OCI-LY7 (cell line): ENCODE measurements around the gene MCM9. TPM values are rescaled to one million over a fixed set of nuclear protein-coding genes. Genes with fewer than 3 reads are reported as not detected.
"Not testable (repeated sequence)": the region's sequence is repeated elsewhere in the genome, so short reads cannot be mapped to it uniquely, and the experiment has no call there.

Experiments used
- BruUV-seq: library from RNA; stranded (reverse); fragments of 400-500 nt; replicated peaks from 2 replicates; lab custom pipeline; 2021; lab: Mats Ljungman, UMichigan
- CTCF ChIA-PET: fragments of 300-600 bp; sonication (Branson Sonifier 250); formaldehyde crosslinking; loops from one replicate; lab custom pipeline; 2022; ENCODE audit warnings: antibody characterized with exemption; ENCODE audit not compliant: unreplicated experiment; lab: Charles Lee
- POLR2A ChIA-PET: fragments of 300-600 bp; sonication (Branson Sonifier 250); formaldehyde crosslinking; loops from one replicate; lab custom pipeline; 2022; ENCODE audit warnings: antibody characterized with exemption; lab: Charles Lee
- DNase-seq: peaks from one replicate; pipeline ENCODE4 v3.0.0-alpha.2; 2015; ENCODE audit warnings: low spot score
- H2AFZ ChIP-seq: fragments of 200-600 bp; sonication (generic), shearing (Covaris generic); 2 replicates; pipeline ENCODE4 v1.6.1; 2014; ENCODE audit warnings: mild to moderate bottlenecking, antibody characterized with exemption, low read length, moderate library complexity
- H3K27ac ChIP-seq: fragments of 200-600 bp; sonication (generic); 2 replicates; pipeline ENCODE4 v1.5.1; 2014; ENCODE audit warnings: mixed run types, low read depth, mild to moderate bottlenecking, moderate library complexity, low read length, inconsistent platforms; ENCODE audit not compliant: poor library complexity, severe bottlenecking
- H3K36me3 ChIP-seq: fragments of 200-600 bp; sonication (generic); 2 replicates; pipeline ENCODE4 v1.6.1; 2014; ENCODE audit warnings: mild to moderate bottlenecking, antibody characterized with exemption, low read length, moderate library complexity, mixed read lengths; ENCODE audit not compliant: insufficient read depth
- H3K4me1 ChIP-seq: fragments of 200-600 bp; sonication (generic); 2 replicates; pipeline ENCODE4 v1.5.1; 2014; ENCODE audit warnings: mild to moderate bottlenecking, low read length; ENCODE audit not compliant: insufficient read depth, poor library complexity, severe bottlenecking
- H3K4me2 ChIP-seq: fragments of 200-600 bp; sonication (generic); 2 replicates; pipeline ENCODE4 v1.6.1; 2014; ENCODE audit warnings: mild to moderate bottlenecking, low read length
- H3K4me3 ChIP-seq: fragments of 200-600 bp; sonication (generic); 2 replicates; pipeline ENCODE4 v1.5.1; 2014; ENCODE audit warnings: mild to moderate bottlenecking, low read depth, low read length; ENCODE audit not compliant: poor library complexity, severe bottlenecking
- H3K79me2 ChIP-seq: fragments of 200-600 bp; sonication (generic); 2 replicates; pipeline ENCODE4 v1.6.1; 2016; ENCODE audit warnings: low read depth, mild to moderate bottlenecking, low read length, moderate library complexity, mixed read lengths; ENCODE audit not compliant: insufficient read depth
- H3K9me2 ChIP-seq: fragments of 200-600 bp; sonication (generic); 2 replicates; pipeline ENCODE4 v1.6.1; 2016; ENCODE audit warnings: mild to moderate bottlenecking, low read length, mixed read lengths; ENCODE audit not compliant: insufficient read depth
- H3K9me3 ChIP-seq: fragments of 200-600 bp; sonication (generic); 2 replicates; pipeline ENCODE4 v1.6.1; 2014; ENCODE audit warnings: mild to moderate bottlenecking, mixed run types, low read length, mixed read lengths
- H4K20me1 ChIP-seq: fragments of 200-600 bp; sonication (generic); 2 replicates; pipeline ENCODE4 v1.6.1; 2014; ENCODE audit warnings: mild to moderate bottlenecking, antibody characterized with exemption, low read length, moderate library complexity, mixed read lengths; ENCODE audit not compliant: insufficient read depth
- EZH2phosphoT487 ChIP-seq: fragments of 200-600 bp; sonication (generic); IDR thresholded peaks from 2 replicates; pipeline ENCODE4 v1.6.1; 2018; ENCODE audit warnings: low read depth, borderline replicate concordance, mild to moderate bottlenecking, mixed run types, antibody characterized with exemption, low read length, moderate library complexity, mixed read lengths
- intact Hi-C: fragments of 100-400 bp; cut with micrococcal nuclease; formaldehyde crosslinking; loops from one replicate; pipeline ENCODE4 v1.10.0; 2022; ENCODE audit not compliant: unreplicated experiment
- total RNA-seq, 2 experiments: library from RNA; depleted of rRNA in 1 of 2; stranded (reverse); fragments of >200 nt in 1 of 2; shearing (Covaris generic) in 1 of 2; gene quantifications; 2 replicates each; pipeline ENCODE4 v1.2.3, GENCODE V29; 2014 to 2022
- TF ChIP-seq, protein P1 (sequence below): fragments of 200-600 bp; sonication (generic); conservative IDR thresholded peaks from 2 replicates; pipeline ENCODE4 v1.5.1; 2014; ENCODE audit warnings: mild to moderate bottlenecking, antibody characterized with exemption, low read length, moderate library complexity, mixed read lengths

The MCM9 gene
- total RNA-seq, 2 experiments from 2014 or later: 17.4 to 18.8 TPM

DNA sequence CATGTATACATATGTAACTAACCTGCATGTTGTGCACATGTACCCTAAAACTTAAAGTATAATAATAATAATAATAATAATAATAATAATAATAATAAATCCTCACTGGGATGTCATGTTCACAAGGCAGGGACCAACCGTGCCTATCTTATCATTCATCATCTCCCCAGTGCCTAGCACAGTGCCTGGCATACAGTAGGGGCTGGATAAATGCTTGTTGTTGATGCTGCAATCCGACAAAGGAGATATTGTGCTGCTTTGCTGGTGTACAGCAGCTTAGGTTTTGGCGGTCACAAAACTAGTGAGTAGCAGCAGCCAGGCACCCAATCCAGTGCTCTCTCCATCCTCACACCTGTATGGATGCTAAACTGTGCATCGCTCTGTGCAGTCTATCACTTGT, 135.1 kb downstream of the MCM9 start:
- H3K4me1 ChIP-seq: no peaks in the 10 kb centered on the region
- CTCF ChIA-PET: no interaction called here
- POLR2A ChIA-PET: no interaction called here
- no TSS peak for BruUV-seq
- intact Hi-C loops: loop anchor here (1.0 to 10.0 kb wide), 3 partner anchors 235 to 515 kb away; no protein-coding TSS in a partner anchor
- H3K4me2 ChIP-seq: no peak overlapping the region
- no peaks in the 10 kb centered on the region for H3K79me2 ChIP-seq
- H3K9me2 ChIP-seq: no peaks in the 10 kb centered on the region
- no peaks in the 10 kb centered on the region for H3K36me3 ChIP-seq
- no peaks in the 10 kb centered on the region for H4K20me1 ChIP-seq
- H2AFZ ChIP-seq: 0 out of 2 replicates have a peak overlapping the region, but pooled peaks have one; percentile 38
- no peak for DNase-seq
- no peak overlapping the region for H3K27ac ChIP-seq
- TF ChIP-seq EZH2phosphoT487: no peak
- TF ChIP-seq, protein P1, sequence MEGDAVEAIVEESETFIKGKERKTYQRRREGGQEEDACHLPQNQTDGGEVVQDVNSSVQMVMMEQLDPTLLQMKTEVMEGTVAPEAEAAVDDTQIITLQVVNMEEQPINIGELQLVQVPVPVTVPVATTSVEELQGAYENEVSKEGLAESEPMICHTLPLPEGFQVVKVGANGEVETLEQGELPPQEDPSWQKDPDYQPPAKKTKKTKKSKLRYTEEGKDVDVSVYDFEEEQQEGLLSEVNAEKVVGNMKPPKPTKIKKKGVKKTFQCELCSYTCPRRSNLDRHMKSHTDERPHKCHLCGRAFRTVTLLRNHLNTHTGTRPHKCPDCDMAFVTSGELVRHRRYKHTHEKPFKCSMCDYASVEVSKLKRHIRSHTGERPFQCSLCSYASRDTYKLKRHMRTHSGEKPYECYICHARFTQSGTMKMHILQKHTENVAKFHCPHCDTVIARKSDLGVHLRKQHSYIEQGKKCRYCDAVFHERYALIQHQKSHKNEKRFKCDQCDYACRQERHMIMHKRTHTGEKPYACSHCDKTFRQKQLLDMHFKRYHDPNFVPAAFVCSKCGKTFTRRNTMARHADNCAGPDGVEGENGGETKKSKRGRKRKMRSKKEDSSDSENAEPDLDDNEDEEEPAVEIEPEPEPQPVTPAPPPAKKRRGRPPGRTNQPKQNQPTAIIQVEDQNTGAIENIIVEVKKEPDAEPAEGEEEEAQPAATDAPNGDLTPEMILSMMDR: no peak
- H3K4me3 ChIP-seq: no peak overlapping the region
- no peaks in the 10 kb centered on the region for H3K9me3 ChIP-seq

DNA sequence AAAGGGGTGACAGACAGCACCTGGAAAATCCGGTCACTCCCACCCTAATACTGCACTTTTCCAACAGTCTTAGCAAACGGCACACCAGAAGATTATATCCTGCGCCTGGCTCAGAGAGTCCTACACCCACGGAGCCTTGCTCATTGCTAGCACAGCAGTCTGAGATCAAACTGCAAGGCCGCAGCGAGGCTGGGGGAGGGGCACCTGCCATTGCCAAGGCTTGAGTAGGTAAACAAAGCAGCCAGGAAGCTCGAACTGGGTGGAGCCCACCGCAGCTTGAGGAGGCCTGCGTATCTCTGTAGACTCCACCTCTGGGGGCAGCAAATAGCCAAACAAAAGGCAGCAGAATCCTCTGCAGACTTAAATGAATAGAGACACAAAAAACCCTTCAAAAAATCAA, 138.4 kb downstream of the MCM9 start:
- TF ChIP-seq, protein P1: peak; percentile 28; the same call in 1 of the 2 replicates
- peak overlapping the region; percentile 36; the same call in 1 of the 2 replicates for H2AFZ ChIP-seq
- H4K20me1 ChIP-seq, H3K4me3 ChIP-seq, H3K9me2 ChIP-seq, H3K4me2 ChIP-seq, POLR2A ChIA-PET, H3K79me2 ChIP-seq, BruUV-seq, H3K9me3 ChIP-seq, H3K27ac ChIP-seq, H3K4me1 ChIP-seq, H3K36me3 ChIP-seq, CTCF ChIA-PET: not testable (repeated sequence)
- intact Hi-C loops: loop anchor here (5.0 kb wide), 1 partner anchor 316 kb away; no protein-coding TSS in a partner anchor
- peak; percentile 69 for DNase-seq

DNA sequence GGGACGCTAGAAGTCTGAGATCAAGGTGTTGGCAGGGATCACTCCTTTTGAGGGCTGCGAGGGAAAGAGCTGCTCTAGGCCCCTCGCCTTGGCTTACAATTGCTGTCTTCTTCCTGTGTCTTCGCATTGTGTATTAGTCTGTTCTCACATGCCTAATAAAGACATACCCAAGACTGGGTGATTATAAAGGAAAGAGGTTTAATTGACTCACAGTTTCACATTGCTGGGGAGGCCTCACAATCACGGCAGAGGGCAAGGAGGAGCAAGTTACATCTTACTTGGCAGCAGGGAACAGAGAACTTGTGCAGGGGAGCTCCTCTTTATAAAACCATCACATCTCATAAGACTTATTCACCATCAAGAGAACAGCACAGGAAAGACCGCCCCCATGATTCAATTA, 143.5 kb downstream of the MCM9 start:
- Histone ChIP-seq H3K27ac (no peak overlapping the region), H3K79me2 (no peaks in the 10 kb centered on the region), H3K4me3 (no peak overlapping the region), H3K9me2 (no peaks in the 10 kb centered on the region), H3K4me1 (peaks cover 10% of the 10 kb centered on the region), H3K36me3 (no peaks in the 10 kb centered on the region), H2AFZ (no peak overlapping the region), H3K4me2 (no peak overlapping the region), H3K9me3 (no peaks in the 10 kb centered on the region), H4K20me1 (no peaks in the 10 kb centered on the region)
- intact Hi-C loops: no loop called here
- no peak for DNase-seq
- CTCF ChIA-PET: no interaction called here
- POLR2A ChIA-PET: interaction anchor here (1.6 kb wide), 1 partner anchor 11 kb away, joined by 4 read pairs; no protein-coding TSS in a partner anchor
- TF ChIP-seq, protein P1: no peak
- TF ChIP-seq EZH2phosphoT487: no peak
- BruUV-seq: no TSS peak
